Sigmoid colon (tissue), 4 donors: ENCODE results near the gene GNG13.
A peak's percentile ranks its signal among the peaks of the same experiment; 100 is the strongest.

ENCODE experiments used
- CTCF ChIP-seq, 4 experiments: fragments of 450-650 bp in 3 of 4; fragments of 200-600 bp in 1 of 4; IDR thresholded peaks; one replicate each; pipeline ENCODE4 v1.5.1; 2016 to 2019; ENCODE audit warnings: antibody characterized with exemption in 4 of 4, mild to moderate bottlenecking in 3 of 4, moderate library complexity in 2 of 4
- EP300 ChIP-seq, 4 donors: sonication (generic); formaldehyde crosslinking; IDR thresholded peaks; one replicate each; pipeline ENCODE4 v1.6.1; 2017; ENCODE audit warnings: antibody characterized with exemption in 4 of 4
- POLR2A ChIP-seq, 2 donors: fragments of 450-650 bp; IDR thresholded peaks; one replicate each; pipeline ENCODE4 v1.6.1; 2016; ENCODE audit warnings: antibody characterized with exemption in 2 of 2, mild to moderate bottlenecking in 2 of 2, moderate library complexity in 2 of 2
- POLR2AphosphoS5 ChIP-seq, 4 donors: sonication (generic); formaldehyde crosslinking; IDR thresholded peaks; one replicate each; pipeline ENCODE4 v1.6.1; 2017; ENCODE audit warnings: antibody characterized with exemption in 4 of 4

- TF ChIP-seq EP300 (IDR thresholded peaks at IDR 0.05) (no peak), POLR2A (IDR thresholded peaks at IDR 0.05) (no peak), CTCF (IDR thresholded peaks at IDR 0.05) (peak in 3 of 4 experiments; percentile 22 to 57 (median 23)), POLR2AphosphoS5 (IDR thresholded peaks at IDR 0.05) (no peak)
These were observed 12.8 kb upstream of the GNG13 start for GRCh38 chr16:813204-813915.
